NCI-H2171 (cell line): ENCODE measurements around the gene C1QTNF9B.

Experiments used
- DNase-seq: peaks from one replicate; lab custom pipeline; 2025; lab: John Stamatoyannopoulos, UW

The C1QTNF9B gene

DNA sequence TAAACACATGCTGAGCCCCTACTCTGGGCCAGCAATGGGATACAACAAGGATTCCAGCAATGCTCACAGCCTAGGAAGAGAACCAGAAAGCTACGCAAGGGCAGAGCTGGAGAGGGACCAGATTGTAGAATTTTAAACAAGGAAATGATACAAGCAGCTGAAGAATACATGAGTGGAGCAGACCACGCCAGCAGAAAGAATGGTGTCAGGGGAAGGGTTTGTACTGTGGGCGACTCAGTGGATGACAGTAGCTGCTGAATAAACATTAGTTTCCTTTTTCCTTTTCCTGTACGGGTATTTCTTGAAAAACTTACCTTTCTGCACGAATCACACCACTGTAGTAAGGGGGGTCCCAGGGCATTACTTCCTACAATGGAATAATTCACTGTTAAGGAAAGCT is 38.8 kb downstream of the C1QTNF9B start:
- DNase-seq = no peak

DNA sequence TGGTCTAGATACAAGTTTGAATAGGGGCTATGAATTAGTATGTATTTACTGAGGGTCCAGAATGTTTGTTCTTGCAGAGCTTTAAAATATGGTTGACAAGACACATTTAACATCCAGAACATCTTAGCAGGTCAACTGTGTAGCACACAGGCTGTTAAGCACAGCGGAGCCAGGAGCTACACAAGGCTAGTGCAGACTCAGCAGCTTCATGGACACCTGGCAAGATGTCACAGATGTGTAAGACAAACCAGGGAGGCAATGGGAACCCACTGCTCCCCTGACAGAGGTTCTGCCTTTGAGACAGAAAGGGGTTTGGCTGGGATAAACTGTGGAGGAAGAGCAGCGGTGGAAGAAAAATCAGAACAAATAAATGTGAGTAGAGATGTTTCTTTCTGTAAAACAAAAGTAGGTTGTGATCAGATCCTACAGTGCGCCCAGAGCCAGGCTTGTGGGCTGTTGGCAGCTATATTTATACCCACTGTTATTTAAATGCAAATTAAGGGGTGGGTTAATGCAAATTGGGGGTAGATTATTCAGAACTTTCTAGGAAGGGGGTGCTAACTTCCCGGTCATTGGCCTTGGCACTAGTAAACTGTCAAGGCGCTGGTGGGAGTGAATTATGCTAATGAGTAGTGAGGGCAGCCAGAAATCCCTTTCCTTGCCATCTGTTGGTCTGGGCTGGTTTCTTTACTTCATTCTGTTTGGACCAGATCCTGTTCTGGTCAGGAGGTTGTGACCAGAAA is 41.1 kb downstream of the C1QTNF9B start:
- DNase-seq = no peak

DNA sequence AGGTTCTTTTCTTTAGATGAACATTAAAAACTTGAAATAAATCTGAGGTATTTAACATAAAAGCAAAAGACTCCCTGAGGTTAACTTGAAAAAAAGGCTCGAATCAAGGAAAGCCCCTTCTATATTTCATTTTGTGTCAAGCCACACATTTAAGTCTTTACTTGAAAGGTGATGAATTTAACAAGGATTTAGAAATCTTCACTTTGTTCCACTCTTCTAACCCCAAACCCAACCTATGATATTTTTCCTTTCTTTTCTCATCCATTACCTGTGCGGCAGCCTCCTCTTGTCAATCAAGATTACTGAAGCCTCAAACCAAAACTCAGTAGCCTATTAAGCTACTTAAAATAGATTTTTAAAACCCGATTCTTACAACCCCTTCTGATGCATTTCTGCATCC is 41.9 kb downstream of the C1QTNF9B start:
- no peak for DNase-seq

DNA sequence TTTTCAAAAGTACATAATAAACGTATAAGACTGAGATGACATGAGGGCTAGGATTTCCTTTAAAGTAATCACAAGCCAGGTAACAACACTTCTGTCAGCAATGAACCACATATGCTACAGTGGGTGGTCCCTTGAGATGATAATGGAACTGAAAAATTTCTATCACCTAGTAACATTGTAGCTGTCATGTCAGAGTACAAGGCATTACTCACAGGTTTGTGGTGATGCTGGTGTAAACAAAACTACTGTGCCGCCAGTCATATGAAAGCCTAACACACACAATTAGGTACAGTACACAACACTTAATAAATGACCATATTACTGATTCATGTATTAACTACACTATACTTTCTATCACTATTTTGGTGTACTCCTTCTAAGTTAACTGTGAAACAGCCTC is 45.0 kb downstream of the C1QTNF9B start:
- DNase-seq = no peak

DNA sequence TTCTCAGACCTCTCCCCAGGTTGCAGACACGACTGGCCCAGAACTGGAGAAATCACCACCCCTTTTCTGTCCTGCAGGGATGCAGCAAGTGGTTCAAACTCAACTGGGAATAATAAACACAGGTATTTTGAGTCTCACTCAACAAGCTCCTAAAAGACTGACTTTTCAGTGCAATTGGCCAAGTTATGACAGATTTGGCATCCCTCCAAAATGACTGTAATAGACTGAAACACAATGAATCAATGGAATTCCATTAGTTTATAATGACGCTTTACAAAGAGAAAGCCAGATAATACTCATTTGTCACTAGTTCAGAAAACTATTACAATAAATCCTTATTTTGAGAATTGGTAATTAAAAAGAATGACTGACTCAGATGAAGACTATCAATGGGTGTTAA is 46.2 kb downstream of the C1QTNF9B start:
- DNase-seq = no peak

DNA sequence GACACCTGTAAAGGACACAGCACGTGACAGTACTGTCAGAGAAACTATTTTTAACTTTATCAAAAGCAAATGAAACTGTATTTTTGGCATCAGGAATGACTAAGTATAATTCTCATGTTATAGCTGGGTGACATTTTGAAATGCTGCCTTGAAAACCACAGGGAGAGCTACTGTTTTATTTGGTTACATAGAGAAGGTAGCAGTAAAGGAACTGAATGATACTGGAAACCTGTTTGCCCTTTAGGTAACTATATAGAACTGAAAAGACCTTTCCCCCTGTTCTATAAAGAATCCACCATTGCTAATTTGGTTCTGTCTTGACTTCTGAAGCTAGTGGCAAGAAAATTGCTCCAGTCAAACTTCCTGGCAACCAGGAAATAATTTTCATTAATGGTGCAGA is 47.2 kb downstream of the C1QTNF9B start:
- no peak for DNase-seq

DNA sequence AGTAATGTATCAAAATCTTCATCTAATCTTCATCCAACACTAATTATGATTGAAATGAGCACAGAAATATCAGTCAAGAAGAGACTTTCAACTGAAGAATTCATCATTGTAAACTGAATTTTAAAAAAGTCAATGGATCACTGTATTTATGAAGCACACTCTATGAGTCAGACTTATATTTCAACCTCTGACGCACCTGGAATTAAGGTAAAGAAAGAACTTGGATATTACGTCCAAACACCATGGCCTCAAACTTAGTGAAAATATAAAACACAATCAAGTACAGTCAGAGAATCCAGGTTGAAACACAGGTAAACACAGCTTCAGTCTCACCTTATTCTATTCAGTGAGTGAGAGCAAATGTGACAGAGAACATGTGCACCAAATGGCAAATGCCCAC is 47.6 kb downstream of the C1QTNF9B start:
- no peak for DNase-seq

DNA sequence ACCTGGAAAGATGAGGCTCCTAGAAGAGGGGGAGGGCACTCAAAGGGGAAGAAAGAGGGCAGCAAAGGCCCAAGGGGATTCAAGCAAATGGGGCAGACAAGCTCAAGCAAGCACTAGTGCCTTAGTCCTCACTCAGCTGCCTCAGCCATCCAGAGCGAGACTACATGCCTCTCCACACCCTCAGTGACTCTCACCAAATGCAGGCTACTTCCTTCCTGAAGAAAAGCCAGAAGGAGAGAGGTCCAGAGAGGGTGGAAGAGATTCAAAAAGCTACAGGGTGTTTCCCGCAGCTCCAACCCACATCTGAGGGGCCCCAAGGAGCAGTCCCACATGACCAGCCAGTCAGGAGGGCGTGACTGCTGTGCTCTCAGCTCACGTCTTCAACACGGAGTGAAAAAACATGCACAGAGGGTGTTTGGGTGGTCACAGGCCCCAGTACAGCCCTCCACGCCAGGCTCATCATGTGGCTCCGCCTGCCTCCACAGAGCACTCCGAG is 48.6 kb downstream of the C1QTNF9B start:
- no peak for DNase-seq

DNA sequence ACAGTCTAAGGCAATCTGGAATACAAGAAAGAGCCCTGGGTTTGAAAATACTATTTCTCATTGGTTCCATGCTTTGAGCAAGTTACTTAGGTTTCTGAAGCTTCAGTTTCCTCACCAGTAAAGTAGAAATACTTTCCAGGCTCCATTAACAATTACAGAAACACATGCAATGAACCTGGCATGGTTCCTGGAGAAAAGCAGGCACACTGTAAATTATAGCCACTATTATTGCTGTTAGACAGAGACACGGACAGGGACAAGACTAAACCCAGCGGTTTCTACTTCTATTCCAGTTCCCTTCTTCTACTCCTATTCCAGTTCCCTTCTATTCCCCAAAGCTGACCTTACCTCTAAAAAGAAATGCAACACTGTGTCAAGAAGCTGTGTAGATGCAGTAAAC is 49.3 kb downstream of the C1QTNF9B start:
- no peak for DNase-seq

DNA sequence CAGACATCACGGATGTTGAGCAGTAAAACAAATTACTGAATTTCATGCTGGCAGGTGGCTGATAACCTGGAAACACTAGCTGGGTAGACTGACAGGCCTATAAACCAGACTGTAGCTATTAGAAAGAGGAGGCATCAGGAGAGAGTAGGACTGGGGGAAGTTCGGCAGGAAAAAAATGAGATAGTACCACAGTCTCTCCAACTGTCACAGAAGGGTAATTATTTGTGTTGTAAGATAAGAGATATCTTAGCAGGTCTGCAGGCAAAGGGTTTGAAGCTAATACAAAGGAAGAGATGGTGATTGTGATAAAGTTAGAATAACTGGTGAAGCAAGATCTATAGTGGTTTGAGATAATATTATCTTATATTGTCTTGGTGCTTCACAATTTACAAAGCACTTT is 49.8 kb downstream of the C1QTNF9B start:
- no peak for DNase-seq

DNA sequence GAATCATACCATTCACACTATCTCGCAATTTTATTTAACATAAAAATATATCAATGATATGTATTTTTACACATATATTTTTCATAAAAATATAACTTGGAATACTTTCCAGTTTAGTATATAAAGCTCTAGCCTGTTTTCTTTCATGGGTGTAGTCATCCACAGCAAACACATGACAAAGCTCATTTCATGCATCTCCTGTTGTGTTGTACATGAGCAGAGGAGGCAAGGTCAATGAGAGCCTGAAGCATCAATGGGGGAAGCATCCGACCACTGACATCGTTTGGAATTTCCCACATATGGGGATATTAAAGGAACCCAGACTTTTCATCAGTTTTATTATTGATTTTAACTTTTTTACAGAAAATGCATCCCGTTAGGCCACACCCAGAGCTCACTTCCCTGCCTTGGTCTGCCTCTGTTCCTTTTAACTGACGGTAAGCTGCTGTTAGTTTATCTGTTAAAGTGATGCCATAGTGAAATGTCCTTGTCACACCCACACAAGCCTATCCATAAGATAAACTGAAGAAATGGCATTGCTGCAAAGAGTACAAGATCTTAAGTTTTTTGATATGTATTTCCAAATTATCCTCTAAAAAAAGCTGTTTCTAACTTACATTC is 52.1 kb downstream of the C1QTNF9B start:
- DNase-seq = no peak

DNA sequence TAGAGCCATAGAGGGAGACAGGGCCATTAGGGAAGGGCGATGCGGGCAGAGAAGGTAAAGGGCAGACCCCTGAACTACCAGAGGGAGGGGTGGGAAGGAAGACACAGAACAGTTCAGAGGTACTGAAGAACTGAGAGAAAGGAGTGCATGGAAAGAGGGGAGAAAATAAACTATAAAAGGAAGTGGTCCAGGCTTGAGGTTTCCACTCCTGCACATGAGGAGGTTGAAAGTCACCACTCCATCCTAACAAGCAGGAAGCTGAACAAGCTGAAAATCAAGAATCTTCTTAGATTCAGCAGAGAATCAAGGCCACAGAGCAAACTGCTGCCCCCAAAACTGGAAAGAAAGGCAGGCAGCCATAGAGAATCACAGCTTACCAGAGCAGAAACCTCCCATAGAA is 53.2 kb downstream of the C1QTNF9B start:
- no peak for DNase-seq

DNA sequence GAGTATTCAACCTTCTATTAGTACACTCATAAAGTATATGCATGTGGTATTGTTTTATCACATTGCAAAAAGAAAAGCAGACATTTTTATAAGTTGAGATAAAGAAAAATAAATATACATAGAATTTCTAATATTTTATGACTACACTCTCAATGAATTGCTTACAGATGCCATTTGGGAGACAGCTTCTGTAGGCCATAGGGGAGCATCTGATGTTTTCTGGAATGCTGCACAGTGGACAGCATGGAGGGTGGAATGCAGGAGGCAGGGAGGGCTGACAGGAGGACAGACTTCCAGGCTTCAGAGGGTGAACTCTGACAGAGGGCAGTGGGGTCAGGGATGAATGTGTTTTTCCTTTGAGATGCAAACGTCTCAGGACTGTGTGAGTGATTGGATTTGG is 53.9 kb downstream of the C1QTNF9B start:
- DNase-seq = no peak

DNA sequence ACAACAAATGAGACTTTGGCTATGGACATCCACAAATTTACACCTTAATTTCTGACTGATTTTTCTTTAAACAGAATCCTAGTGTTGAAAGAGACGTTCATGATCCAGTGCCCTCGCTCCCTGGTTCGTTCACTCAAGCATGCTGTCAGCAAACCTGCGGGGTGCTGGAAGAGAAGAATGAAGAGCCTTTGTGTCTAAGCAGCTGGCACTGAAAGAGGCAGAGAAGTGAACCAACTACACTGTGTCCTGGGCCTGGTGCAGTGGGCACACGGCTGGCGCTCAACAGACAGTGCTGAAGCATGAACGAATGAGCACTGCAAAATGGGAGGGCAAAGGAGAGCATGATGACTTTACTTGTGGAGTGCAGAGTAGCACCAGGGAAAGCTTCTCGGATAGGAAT is 54.9 kb downstream of the C1QTNF9B start:
- DNase-seq = no peak
